DMS79 treated with DMSO at 0.1 percent for 48 hours (cell line): ENCODE measurements around the gene DNAJB6.

ENCODE experiments used
- DNase-seq: peaks from one replicate; lab custom pipeline; 2025; lab: John Stamatoyannopoulos, UW

Gene DNAJB6

DNA sequence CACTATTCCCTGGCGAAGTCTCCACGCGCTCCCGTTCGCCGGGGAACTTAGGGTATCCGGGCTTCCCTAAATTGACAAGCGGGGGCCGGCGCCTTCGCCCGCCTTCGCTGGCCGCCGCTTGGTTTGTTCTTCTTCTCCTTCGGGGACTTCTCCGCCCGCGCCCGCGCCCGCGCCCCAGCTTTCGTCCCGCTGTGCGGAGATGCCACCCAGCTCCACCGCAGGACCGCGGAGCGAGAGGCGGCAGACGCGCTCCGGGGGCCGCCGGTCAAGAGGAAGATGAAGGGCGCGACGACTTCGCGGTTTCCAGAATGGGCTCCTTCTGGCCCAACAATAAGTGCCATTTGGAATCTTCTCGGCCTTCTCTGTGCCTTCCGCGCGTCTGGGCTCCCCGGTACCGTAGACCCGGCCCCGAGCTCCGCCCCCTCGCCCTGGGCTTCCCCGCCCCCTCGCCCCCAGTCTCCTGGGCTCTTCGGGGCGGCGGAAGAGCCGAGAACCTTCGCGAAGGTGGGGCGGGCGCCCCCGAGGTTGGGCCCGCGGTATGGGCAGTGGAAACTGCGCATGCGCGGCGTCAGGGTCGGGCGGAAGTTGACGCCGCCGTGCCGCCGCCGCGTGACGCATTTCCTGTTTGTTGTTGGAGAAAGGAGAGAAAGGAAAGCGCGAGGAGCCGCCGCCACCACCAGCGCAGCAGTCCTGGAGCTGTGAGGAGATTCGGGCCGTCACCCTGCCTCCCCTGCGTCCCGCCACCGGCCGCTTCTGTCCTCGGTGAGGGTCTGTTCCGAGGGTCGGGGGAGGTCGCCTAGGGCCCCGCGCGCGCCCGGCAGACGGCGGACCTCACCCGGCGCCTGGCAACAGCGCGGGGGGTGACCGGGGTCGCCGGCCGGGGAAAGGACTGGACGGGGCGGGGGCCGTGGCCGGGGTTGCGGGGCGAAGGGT, at the start of gene DNAJB6:
Gene DNAJB6, plus strand, starts transcription at position 622 of the 933 bp plus-strand sequence. CDS start 21,569 bp downstream, outside the sequence.
- peak; percentile 93 for DNase-seq

DNA sequence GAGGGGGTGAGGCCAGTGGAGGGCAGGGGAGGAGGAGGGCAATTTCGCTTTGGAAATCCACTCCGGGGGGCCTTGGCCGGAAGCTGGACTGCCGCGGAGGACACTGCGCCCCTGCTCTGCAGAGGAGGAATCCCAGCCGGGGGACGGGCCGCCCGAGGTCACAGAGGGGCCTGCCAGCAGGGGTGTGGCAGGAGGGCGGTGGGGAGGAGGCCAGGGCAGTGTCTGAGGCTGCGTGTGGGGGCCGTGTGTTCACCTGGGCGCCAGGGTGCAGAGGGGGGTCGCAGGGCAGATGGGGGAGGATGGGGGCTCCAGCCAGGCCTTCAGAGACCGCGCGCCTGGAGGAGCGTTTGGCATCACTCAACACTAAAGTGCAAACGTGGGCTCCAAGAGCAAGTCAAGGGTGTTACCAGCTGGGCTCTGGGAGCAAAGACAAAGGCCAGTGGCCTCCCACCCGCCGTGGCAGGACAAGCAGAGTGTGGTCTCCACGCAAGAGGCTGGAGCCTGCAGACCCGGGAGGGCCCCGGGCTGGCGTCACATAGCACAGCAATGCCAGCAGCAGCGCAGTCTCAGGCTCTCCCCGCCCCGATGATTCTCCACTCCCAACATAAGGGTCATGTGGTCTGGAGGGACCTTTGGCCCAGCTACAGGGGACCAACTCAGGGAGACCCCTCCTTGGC, 45.3 kb upstream of the DNAJB6 start:
- DNase-seq: no peak

DNA sequence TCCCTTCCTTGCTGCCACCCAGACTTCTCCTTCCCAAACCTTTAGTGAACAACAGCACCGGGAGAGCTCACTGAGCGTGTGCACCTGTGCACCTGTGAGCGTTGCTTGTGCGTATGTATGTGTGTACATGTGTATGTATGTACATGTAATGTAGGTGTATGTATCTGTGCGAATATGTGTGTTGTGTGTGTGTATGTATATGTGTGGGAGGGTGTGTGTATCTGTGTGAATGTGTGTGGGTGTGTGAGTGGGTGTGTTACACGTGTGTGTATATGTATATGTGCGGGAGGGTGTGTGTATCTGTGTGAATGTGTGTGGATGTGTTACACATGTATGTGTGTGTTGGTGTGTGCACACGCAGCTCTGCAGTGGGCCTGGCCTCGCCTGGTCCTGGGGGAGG, 44.5 kb upstream of the DNAJB6 start:
- no peak for DNase-seq

DNA sequence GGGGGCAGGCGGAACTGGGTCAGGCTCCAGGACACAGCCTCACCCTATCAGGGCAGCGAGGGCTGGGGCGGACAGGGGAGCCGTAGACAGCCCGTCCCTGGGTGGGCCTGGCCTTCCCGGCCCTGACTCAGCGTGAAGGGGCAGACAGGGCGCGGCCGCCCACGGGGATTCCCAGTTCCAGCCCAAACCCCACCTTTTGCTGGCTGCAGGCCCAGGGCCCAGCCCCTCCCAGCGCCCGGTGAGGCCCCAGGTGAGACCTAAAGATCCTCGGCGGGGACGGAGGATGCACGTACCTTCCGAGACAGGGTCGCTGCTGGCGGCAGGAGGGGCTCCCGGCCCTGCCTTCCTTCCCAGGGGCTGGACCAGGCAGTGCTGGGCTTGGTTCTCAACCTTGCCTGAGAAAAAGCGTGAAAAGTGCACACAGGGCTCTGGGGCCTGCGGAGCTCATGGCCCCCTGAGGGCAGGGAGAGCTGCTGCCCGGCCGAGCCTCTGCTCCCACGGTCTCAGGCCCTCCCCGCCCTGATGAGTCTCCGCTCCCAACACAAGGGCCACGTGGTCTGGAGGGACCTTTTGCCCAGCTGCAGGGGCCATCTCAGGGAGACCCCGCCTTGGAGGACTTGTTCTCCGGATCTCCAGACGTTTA, 43.9 kb upstream of the DNAJB6 start:
- DNase-seq: no peak

DNA sequence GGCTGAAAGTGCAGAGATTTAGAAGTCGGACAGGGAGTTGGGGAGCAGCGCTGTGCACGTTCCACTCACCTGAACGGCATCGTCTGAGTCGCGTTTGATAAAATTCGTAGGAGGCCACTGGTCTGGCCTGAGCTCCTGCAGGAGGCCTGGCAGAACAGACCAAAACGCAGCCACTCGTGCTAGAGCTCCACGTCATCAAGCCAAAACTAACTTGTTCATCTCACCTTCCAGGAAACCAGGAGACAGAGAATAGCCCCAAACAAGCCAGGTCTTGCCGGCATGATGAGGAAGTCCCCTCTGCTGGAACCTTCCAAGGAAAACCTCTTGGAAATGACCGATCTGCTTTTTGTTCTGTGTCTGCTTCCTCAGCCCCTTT, 43.4 kb upstream of the DNAJB6 start:
- no peak for DNase-seq

DNA sequence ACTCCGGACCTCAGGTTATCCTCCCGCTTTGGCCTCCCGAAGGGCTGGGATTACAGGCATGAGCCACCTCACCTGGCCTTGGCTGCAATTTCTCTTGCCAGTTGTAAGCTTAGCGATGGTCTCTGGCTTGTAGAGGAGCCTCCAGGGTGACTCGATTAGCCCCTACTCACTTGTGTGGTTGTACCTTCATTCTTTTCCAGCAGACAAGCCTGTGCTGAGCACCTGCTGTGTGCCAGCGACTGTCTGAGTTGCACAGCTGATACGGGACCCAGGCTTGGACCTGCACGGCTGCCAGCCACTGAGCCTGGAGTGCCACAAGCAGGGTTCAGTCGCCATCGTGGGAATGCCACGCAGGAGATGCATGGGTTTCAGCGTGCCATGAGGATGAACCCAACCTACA, 42.0 kb upstream of the DNAJB6 start:
- no peak for DNase-seq

DNA sequence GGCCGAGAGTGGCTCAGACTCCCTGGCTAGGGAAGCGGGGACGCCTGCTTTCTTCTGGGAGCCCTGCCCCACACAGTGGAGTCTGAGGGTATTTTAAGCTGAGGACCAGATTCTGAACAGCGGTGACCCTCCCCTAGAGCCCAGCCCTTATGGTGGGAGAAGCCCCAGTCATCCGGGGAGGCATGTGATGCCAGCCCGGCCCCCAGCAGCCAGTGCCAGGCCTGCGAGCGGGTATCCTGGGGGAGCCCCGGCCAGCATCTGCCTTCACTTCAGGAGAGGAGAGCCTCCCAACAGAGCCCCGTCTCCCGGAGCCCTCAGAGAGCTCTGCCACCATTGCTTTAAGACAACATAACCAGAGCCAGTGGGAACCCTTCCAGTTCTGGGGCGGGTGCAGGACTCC, 41.5 kb upstream of the DNAJB6 start:
- no peak for DNase-seq

DNA sequence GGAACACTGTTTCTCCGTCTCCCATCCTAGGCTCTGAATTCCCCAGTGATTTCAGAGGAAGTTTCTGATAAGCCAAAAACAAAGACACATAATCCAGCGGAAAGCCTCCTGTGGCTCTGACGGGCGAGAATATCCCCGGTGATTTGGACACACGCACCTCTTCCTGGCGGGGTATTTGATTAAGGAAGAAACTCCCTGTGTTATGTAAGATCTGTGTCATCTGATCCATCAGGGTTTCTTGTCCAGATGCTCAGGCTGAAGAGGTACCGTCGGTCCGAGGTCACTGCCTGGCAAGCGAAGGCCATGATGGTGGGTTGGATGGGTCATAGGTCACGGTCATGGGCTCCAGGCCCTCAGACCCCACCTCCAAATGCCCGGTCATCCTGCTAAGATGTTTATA, 39.6 kb upstream of the DNAJB6 start:
- no peak for DNase-seq

DNA sequence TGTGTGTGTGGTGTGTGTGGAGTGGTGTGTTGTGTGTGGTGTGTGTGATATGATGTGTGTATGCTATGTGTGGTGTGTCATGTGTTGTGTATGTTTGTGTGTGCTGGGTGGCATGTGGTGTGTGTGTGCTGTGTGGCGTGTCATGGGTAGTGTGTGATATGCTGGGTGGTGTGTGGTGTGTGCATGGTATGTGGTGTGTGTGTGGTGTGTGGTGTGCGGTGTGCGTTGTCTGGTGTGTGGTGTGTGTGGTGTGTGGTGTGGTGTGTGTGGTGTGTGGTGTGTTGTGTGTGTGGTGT, 37.5 kb upstream of the DNAJB6 start:
- no peak for DNase-seq

DNA sequence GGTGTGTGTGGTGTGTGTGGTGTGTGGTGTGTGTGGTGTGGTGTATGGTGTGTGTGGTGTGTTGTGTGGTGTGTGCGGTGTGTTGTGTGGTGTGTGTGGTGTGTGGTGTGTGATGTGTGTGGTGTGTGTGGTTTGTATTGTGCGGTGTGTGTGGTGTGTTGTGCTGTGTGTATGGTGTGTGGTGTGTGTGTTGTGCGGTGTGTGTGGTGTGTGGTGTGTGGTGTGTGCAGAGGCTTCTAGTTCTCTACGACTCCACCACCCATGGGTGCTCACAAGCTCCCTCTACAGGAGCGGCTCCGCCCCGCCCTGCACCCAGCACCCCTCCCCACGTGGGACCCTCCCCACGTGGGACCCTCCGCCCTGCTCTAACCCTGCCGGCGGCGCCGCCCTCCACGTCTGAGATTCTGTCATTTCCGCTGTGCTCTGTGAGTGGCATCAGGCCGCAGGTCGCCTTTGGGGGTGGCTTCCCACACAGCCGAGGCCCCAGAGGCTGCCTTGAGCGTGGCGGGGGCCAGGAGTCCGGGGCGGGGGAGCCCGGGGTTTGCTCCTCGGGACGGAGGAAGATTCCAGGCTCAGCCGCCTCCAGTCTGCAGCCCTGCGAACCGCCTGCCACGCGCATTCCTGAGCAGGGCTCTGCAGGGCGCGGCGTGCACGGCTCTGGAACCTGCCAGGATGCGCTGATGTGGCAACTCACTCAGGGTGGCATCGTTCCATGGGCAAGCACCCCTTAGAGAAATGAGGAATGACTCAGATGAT, 37.0 kb upstream of the DNAJB6 start:
- DNase-seq: no peak

DNA sequence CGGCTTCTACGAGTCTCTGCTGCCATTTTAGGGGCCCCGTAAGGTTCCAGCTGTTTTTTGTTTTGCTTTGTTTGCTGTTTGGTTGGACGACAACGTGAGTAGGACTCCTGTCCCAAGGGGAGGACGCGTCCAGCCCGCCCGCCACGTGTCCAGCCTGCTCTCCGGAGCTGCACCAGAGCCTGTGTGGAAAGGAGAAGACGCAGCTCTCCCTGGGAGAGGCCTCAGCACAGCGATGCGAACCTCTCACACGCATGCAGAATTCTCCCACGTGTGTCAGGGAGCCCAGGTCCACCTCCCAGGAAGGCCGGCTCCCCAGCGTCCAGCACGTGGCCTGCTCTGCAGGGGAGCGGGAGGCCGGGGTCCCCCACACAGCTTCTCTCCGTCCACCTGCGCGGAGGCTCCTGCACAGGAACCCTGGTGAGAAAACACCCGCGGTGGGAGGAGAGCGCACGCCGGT, 36.4 kb upstream of the DNAJB6 start:
- no peak for DNase-seq

DNA sequence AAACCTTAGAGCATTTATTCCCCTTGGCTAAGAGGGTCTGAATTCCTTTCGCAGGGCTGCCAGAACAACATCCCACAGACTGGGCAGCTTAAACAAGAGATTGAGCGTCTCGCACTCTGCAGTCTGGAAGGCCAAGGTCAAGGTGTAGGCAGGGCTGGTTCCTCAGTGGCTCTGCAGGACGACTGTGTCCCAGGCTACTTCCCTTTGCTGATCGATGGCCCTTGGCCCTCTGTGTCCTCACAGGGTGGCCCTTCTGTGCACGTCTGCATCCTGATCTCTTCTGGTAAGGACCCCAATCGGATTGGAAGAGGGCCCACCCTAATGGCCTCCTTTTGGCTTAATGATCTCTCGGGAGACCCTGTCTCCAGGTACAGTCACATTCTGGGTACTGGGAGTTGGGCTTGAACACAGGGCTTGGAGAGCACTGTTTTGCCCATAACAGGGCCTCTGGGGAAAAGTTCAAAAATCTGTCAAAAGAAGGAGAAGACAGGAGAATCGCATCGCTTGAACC, 35.1 kb upstream of the DNAJB6 start:
- DNase-seq: no peak

DNA sequence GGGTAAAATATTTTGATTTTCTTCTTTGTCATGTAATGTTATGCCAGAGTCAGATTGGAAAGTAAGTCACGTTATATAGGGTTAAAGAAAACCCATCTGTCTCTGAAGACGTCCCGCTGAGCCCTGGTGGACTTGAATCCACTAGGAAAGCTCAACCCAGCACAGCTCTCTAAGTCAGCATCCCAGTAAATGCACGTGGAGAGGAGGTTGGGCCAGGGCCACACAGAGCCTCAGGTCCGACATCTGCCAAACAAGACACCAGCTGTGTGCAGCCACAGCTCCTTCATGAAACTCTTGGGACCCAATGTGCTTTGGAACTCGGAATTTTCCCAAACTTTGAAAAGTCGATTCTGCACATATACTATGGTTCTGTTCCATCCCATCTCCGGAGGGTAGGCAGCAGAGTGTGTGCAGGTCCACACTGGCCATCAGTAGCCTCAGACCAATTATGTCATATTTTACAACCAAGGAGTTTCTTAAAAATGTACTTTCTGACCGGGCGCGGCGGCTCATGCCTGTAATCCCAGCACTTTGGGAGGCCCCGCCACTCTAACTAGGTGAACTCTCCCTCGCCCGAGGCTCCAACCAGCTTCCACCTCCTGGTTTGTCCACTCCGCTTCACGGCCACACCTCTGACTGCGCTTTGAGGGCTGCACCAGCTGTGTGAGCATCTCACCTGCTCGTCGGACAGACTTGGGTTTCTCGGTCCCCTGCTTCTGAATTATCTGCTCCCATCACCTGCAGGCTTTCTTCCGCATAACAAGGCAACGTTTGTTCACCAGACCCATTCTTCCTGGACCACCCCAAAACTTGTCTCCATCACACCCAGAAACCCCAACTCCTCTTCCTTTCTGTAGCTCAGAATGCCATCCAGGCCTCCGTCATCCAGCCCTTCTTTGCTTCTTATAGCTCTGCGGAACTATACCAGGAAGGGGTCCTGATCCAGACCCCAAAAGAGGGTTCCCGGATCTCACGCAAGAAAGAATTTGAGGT, 29.7 kb upstream of the DNAJB6 start:
- no peak for DNase-seq

DNA sequence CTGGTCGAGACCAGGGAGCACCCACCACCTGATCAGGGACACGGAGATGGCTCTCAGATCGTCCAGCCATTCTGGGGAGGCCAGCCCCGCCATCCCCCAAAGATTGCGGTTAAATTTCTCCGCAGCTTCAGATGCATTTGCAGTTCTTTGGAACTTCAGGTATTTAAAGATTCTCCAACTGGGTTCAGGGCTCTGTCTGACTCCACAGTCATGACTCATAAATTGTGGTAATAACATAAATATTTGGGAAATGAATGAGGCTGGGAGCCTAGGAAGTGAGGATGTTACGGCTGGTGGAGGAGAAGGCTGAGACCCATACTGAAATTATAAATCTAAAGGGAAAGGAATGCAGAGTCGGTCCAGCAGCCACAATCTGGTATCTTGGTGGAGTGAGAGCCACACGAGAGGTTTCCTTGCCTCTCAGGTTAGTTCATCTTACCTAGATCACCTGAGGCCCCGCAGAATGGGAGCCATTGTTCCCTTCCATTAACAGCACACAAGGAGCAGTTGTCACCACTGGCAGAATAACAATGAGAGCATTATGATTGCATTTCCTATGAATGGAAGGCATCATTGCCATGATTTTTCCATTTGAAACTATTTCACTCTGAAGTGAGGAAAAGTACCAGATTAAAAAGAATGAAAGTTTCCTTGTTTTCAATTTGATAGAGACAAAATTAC, 26.7 kb upstream of the DNAJB6 start:
- DNase-seq: no peak

DNA sequence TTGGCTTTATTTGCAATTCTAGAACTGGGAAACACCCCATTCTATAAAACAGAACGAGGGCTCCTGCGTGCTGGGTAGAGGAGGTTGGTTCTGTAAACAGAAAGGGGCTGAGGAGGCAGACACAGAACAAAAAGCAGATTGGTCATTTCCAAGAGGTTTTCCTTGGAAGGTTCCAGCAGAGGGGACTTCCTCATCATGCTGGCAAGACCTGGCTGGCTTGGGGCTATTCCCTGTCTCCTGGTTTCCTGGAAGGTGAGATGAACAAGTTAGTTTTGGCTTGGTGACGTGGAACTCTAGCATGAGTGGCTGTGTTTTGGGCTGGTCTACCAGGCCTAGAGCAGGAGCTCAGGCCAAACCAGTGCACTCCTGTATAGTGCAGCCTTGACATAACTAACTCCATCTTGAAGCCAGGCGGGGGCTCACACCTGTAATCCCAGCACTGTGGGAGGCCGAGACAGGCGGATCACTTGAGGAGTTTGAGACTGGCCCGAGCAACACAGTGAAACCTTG, 26.1 kb upstream of the DNAJB6 start:
- no peak for DNase-seq

DNA sequence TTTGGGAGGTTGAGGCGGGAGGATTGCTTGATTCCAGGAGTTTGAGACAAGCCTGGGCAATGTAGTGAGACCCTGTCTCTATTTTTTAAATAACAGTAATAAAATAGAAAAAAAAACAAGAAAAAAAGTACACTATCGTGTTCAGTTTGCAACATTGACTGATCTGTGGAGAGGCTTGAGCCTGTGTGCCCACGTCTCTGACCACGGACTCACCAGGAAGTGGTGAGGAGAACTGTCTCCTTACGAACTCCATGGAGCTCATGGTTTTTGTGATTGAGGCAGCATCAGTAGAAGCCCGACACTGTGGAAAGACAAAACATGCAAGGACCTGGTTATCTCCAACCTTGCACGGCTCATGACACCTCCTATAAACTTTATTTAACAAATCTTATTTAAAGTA, 23.9 kb upstream of the DNAJB6 start:
- DNase-seq: no peak

DNA sequence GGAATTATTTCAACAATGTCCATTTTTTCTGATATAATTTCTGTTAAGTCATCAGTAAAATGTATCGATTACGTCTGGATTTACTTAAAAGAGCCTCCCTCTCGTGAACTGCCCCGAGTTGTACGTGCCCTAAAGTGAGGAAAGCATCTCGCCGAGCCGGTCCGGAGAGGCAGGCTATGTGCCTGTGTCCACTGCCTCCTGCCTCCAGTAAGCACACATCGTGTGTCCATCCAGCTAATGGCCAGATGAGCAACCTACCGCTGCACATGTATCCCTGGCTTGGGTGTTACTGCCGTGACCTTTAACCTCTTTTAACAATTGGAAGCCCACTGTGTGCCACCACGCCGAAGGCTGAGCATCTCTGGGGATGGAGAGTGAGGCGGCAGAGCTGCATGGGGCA, 23.2 kb upstream of the DNAJB6 start:
- no peak for DNase-seq

DNA sequence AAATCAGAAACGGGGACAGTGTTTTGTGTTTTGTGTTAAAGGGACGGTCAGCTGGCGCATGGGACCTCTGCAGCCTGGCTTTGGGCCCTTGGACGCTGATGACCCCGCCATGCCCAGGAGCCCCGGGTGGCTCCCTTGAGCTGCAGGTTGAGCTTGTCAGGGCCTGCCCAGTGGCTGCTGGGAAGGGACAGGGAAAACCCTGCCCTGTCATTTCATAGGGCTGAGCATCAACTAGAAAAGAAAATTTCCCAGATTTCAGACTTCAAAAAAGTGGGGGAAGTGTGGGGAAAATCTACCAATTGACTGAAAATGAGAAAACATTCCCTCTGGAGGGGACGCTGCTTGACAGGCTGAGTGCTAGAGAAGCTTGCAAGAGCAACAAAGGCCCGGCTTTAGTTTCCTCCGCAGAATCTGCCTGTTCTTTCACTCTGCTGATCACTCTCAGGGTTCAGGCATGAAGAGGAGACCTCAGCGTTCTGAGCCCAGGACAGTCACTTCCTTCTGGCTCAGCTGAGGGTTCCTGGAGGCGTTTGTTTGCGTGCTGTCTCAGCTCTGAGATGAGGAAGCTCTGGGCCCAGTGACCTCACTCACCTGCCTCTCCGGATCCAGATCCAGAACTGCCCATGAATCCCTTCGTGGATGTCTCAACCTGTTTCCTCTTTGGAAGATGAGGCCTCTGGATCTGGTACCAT, 18.6 kb upstream of the DNAJB6 start:
- DNase-seq: no peak

DNA sequence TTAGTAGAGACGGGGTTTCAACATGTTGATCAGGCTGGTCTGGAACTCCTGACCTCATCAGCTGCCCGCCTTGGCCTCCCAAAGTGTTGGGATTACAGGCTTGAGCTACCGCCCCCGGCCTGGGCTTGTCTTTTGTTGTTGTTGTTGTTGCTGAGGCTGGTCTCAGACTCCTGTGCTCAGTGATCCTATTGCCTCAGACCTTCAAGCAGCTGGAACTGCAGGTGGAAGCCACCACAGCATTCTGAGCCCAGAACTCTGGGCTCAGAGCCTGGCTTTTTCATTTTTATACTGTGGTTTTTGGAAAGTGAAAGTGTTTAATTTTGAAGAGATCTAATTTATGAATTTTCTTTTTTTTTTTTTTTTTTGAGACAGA, 16.2 kb upstream of the DNAJB6 start:
- DNase-seq: no peak

DNA sequence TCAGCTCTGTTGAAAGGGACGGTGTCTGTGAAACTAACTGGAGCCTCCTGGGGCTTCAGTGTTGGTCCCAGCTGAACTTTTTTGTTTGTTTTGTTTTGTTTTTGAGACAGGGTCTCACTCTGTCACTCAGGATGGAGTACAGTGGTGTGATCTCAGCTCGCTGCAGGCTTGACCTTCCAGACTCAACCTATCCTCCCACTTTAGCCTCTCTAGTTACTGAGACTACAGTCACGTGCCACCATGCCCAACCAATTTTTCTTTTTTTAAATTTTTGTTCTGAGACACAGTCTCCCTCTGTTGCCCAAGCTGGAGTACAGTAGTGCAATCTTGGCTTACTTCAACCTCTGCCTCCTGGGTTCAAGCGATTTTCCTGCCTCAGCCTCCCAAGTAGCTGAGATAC, 13.4 kb upstream of the DNAJB6 start:
- DNase-seq: no peak
